Loucy (cell line): ENCODE data around the gene SPEM1.

Experiments used
- EZH2phosphoT487 ChIP-seq: fragments of 200-600 bp; IDR thresholded peaks from 2 replicates; pipeline ENCODE4 v1.6.1; 2018; ENCODE audit warnings: antibody characterized with exemption, mild to moderate bottlenecking, moderate library complexity, borderline replicate concordance
- TF ChIP-seq, protein P1 (sequence below): fragments of 200-600 bp; sonication (generic); conservative IDR thresholded peaks from 2 replicates; pipeline ENCODE4 v1.5.1; 2014; ENCODE audit warnings: mild to moderate bottlenecking, antibody characterized with exemption, low read length

DNA sequence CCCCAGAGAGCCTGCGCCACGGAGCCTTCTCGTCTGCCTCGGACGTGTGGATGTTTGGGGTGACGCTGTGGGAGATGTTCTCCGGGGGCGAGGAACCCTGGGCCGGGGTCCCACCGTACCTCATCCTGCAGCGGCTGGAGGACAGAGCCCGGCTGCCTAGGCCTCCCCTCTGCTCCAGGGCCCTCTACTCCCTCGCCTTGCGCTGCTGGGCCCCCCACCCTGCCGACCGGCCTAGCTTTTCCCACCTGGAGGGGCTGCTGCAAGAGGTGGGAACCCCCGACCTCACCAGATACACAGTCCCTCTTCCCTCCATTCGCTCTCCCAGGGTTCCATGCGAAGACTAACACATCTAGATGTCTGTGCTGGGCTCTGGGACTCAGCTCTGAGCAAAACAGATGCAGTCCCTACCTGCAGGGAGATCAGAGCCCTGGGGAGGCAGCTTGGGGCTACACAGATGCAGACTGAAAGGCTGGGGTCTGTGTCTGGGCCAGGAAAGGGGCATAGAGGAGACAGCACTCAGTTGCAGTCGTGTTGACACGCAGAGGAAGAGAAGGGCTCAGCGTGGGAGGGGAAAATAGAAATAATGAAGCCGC lies 35.5 kb upstream of the SPEM1 start:
- TF ChIP-seq, protein P1, sequence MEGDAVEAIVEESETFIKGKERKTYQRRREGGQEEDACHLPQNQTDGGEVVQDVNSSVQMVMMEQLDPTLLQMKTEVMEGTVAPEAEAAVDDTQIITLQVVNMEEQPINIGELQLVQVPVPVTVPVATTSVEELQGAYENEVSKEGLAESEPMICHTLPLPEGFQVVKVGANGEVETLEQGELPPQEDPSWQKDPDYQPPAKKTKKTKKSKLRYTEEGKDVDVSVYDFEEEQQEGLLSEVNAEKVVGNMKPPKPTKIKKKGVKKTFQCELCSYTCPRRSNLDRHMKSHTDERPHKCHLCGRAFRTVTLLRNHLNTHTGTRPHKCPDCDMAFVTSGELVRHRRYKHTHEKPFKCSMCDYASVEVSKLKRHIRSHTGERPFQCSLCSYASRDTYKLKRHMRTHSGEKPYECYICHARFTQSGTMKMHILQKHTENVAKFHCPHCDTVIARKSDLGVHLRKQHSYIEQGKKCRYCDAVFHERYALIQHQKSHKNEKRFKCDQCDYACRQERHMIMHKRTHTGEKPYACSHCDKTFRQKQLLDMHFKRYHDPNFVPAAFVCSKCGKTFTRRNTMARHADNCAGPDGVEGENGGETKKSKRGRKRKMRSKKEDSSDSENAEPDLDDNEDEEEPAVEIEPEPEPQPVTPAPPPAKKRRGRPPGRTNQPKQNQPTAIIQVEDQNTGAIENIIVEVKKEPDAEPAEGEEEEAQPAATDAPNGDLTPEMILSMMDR = no peak
- no peak for TF ChIP-seq EZH2phosphoT487
